ENCODE results near the gene SCTR. TPM values are rescaled to one million over a fixed set of nuclear protein-coding genes. Genes with fewer than 3 reads are reported as not detected.

SCTR gene
- total and polyA plus RNA-seq, 2 of the 13 experiments (the other 11 are each of a cell fraction or from before 2014, with no cell fraction given) = not detected

- TF ChIP-seq MED1 (CRISPR knock-in tag; IDR thresholded peaks at IDR 0.05) (no peak), ZNF629 (CRISPR knock-in tag; conservative IDR thresholded peaks at IDR 0.05) (peak; percentile 97), ZNF879 (CRISPR knock-in tag; IDR thresholded peaks at IDR 0.05) (0 out of 2 replicates have a peak, but pooled peaks have one; percentile 24), ZNF788 (CRISPR knock-in tag; IDR thresholded peaks at IDR 0.05; ENCODE audit: borderline replicate concordance) (no peak), ZKSCAN5 (CRISPR knock-in tag; IDR thresholded peaks at IDR 0.05) (no peak), ZNF687 (CRISPR knock-in tag; IDR thresholded peaks at IDR 0.05) (peak; percentile 0), MTF1 (CRISPR knock-in tag; IDR thresholded peaks at IDR 0.05) (no peak), SRSF1 (optimal IDR thresholded peaks at IDR 0.05; ENCODE audit: low read depth, low read length) (no peak), KDM4B (CRISPR knock-in tag; IDR thresholded peaks at IDR 0.05) (no peak), ZFYVE20 (CRISPR knock-in tag; IDR thresholded peaks at IDR 0.05; ENCODE audit: borderline replicate concordance, low read depth) (0 out of 2 replicates have a peak, but pooled peaks have one; percentile 48), KDM2A (CRISPR knock-in tag; IDR thresholded peaks at IDR 0.05; ENCODE audit: borderline replicate concordance, low read depth) (no peak; the same call in 1 of the 2 replicates)
- TF ChIP-seq, protein P1, sequence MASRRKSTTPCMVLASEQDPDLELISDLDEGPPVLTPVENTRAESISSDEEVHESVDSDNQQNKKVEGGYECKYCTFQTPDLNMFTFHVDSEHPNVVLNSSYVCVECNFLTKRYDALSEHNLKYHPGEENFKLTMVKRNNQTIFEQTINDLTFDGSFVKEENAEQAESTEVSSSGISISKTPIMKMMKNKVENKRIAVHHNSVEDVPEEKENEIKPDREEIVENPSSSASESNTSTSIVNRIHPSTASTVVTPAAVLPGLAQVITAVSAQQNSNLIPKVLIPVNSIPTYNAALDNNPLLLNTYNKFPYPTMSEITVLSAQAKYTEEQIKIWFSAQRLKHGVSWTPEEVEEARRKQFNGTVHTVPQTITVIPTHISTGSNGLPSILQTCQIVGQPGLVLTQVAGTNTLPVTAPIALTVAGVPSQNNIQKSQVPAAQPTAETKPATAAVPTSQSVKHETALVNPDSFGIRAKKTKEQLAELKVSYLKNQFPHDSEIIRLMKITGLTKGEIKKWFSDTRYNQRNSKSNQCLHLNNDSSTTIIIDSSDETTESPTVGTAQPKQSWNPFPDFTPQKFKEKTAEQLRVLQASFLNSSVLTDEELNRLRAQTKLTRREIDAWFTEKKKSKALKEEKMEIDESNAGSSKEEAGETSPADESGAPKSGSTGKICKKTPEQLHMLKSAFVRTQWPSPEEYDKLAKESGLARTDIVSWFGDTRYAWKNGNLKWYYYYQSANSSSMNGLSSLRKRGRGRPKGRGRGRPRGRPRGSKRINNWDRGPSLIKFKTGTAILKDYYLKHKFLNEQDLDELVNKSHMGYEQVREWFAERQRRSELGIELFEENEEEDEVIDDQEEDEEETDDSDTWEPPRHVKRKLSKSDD (CRISPR knock-in tag; IDR thresholded peaks at IDR 0.05; ENCODE audit: low read depth) = no peak
Observed at GRCh38 chr2:119431976-119432850, 92.1 kb downstream of the SCTR start (continued).
